ENCODE data around the gene SH3RF3. TPM values are rescaled to one million over a fixed set of nuclear protein-coding genes. Genes with fewer than 3 reads are reported as not detected.

The SH3RF3 gene
- total RNA-seq, 1 experiment from 2014 or later, result not detected

- POLR2A ChIA-PET, result no interaction called here
- RAD21 ChIA-PET (ENCODE audit: low non-redundant PET in 1 of 2, low total read pairs in 2 of 2, uncharacterized antibody in 2 of 2, unreplicated experiment in 2 of 2), result no interaction called here
- H3K4me1 ChIP-seq (ENCODE audit: control insufficient read depth in 1 of 2, insufficient read depth in 2 of 2, low read length in 2 of 2), result no peaks in the 10 kb centered on the region
- H3K9me3 ChIP-seq (ENCODE audit: control insufficient read depth in 1 of 2, insufficient read depth in 1 of 2, low read depth in 1 of 2, low read length in 2 of 2), result no peaks in the 10 kb centered on the region
- H3K27me3 ChIP-seq (ENCODE audit: insufficient read depth, low read length), result no peaks in the 10 kb centered on the region
- BruUV-seq (replicated peaks), result no TSS peak
- H3K36me3 ChIP-seq (ENCODE audit: control insufficient read depth in 1 of 2, insufficient read depth in 2 of 2, low read length in 2 of 2), result no peaks in the 10 kb centered on the region
- no peak for DNase-seq (ENCODE audit: low read depth, low spot score)
- no peak overlapping the region for H2AFZ ChIP-seq (ENCODE audit: low read depth, low read length, poor library complexity, severe bottlenecking)
- H3K79me2 ChIP-seq (ENCODE audit: insufficient read depth, low read length), result no peaks in the 10 kb centered on the region
- H3K27ac ChIP-seq (ENCODE audit: low read depth, low read length), result no peak overlapping the region
- no peak overlapping the region for H3K4me2 ChIP-seq (ENCODE audit: low read length)
- H3K4me3 ChIP-seq (replicated peaks in 1 of 2; ENCODE audit: low read depth in 1 of 2, low read length in 2 of 2), result no peak overlapping the region
- no peak for ATAC-seq
- CTCF ChIA-PET, result no interaction called here
- H3K9me2 ChIP-seq (ENCODE audit: insufficient read depth), result no peaks in the 10 kb centered on the region
- no peaks in the 10 kb centered on the region for H4K20me1 ChIP-seq (ENCODE audit: insufficient read depth)
- no peak for TF ChIP-seq CTCF (IDR thresholded peaks at IDR 0.05 in 2 of 3, conservative IDR thresholded peaks at IDR 0.05 in 1 of 3; ENCODE audit: borderline replicate concordance in 1 of 3, insufficient read depth in 1 of 3, low read depth in 2 of 3, low read length in 2 of 3)
- no peak for TF ChIP-seq ELF1 (IDR thresholded peaks at IDR 0.05; ENCODE audit: borderline replicate concordance, low read depth)
- TF ChIP-seq, protein P1, sequence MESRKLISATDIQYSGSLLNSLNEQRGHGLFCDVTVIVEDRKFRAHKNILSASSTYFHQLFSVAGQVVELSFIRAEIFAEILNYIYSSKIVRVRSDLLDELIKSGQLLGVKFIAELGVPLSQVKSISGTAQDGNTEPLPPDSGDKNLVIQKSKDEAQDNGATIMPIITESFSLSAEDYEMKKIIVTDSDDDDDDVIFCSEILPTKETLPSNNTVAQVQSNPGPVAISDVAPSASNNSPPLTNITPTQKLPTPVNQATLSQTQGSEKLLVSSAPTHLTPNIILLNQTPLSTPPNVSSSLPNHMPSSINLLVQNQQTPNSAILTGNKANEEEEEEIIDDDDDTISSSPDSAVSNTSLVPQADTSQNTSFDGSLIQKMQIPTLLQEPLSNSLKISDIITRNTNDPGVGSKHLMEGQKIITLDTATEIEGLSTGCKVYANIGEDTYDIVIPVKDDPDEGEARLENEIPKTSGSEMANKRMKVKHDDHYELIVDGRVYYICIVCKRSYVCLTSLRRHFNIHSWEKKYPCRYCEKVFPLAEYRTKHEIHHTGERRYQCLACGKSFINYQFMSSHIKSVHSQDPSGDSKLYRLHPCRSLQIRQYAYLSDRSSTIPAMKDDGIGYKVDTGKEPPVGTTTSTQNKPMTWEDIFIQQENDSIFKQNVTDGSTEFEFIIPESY (IDR thresholded peaks at IDR 0.05; ENCODE audit: extremely low read depth, insufficient replicate concordance, low read length), result no peak
- no peak for TF ChIP-seq POLR2AphosphoS5 (IDR thresholded peaks at IDR 0.05; ENCODE audit: low read depth, low read length)
- TF ChIP-seq, protein P2, sequence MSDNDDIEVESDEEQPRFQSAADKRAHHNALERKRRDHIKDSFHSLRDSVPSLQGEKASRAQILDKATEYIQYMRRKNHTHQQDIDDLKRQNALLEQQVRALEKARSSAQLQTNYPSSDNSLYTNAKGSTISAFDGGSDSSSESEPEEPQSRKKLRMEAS (IDR thresholded peaks at IDR 0.05), result no peak
- TF ChIP-seq CEBPB (IDR thresholded peaks at IDR 0.05; ENCODE audit: low read depth), result no peak
- TF ChIP-seq YY1 (IDR thresholded peaks at IDR 0.05; ENCODE audit: extremely low read depth, insufficient replicate concordance, low read depth, low read length), result no peak
- TF ChIP-seq POLR2A (IDR thresholded peaks at IDR 0.05; ENCODE audit: borderline replicate concordance, extremely low read depth, insufficient read depth, insufficient read length), result no peak
- TF ChIP-seq EGR1 (IDR thresholded peaks at IDR 0.05; ENCODE audit: low read depth), result no peak
- no peak for TF ChIP-seq TCF7L2 (IDR thresholded peaks at IDR 0.05; ENCODE audit: borderline replicate concordance, extremely low read depth, insufficient read depth, insufficient read length)
- TF ChIP-seq, protein P3, sequence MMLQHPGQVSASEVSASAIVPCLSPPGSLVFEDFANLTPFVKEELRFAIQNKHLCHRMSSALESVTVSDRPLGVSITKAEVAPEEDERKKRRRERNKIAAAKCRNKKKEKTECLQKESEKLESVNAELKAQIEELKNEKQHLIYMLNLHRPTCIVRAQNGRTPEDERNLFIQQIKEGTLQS (IDR thresholded peaks at IDR 0.05), result no peak
- no peak for TF ChIP-seq RAD21 (IDR thresholded peaks at IDR 0.05; ENCODE audit: low read depth)
- TF ChIP-seq, protein P4, sequence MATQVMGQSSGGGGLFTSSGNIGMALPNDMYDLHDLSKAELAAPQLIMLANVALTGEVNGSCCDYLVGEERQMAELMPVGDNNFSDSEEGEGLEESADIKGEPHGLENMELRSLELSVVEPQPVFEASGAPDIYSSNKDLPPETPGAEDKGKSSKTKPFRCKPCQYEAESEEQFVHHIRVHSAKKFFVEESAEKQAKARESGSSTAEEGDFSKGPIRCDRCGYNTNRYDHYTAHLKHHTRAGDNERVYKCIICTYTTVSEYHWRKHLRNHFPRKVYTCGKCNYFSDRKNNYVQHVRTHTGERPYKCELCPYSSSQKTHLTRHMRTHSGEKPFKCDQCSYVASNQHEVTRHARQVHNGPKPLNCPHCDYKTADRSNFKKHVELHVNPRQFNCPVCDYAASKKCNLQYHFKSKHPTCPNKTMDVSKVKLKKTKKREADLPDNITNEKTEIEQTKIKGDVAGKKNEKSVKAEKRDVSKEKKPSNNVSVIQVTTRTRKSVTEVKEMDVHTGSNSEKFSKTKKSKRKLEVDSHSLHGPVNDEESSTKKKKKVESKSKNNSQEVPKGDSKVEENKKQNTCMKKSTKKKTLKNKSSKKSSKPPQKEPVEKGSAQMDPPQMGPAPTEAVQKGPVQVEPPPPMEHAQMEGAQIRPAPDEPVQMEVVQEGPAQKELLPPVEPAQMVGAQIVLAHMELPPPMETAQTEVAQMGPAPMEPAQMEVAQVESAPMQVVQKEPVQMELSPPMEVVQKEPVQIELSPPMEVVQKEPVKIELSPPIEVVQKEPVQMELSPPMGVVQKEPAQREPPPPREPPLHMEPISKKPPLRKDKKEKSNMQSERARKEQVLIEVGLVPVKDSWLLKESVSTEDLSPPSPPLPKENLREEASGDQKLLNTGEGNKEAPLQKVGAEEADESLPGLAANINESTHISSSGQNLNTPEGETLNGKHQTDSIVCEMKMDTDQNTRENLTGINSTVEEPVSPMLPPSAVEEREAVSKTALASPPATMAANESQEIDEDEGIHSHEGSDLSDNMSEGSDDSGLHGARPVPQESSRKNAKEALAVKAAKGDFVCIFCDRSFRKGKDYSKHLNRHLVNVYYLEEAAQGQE (IDR thresholded peaks at IDR 0.05; ENCODE audit: low read depth), result no peak
- H3K9ac ChIP-seq (ENCODE audit: low read length), result no peak overlapping the region
- intact Hi-C loops (cut with micrococcal nuclease), result loop anchor here (10.0 kb wide), 1 partner anchor 348 kb away; no protein-coding TSS in a partner anchor
These were observed 73.5 kb downstream of the SH3RF3 start for GRCh38 chr2:109202486-109202885.

All from HCT116 (cell line).